Measurements from ENCODE around the gene MAML2. TPM values are rescaled to one million over a fixed set of nuclear protein-coding genes. Genes with fewer than 3 reads are reported as not detected.

Gene MAML2
- total RNA-seq, 1 experiment from 2014 or later, result 22.7 TPM

DNA sequence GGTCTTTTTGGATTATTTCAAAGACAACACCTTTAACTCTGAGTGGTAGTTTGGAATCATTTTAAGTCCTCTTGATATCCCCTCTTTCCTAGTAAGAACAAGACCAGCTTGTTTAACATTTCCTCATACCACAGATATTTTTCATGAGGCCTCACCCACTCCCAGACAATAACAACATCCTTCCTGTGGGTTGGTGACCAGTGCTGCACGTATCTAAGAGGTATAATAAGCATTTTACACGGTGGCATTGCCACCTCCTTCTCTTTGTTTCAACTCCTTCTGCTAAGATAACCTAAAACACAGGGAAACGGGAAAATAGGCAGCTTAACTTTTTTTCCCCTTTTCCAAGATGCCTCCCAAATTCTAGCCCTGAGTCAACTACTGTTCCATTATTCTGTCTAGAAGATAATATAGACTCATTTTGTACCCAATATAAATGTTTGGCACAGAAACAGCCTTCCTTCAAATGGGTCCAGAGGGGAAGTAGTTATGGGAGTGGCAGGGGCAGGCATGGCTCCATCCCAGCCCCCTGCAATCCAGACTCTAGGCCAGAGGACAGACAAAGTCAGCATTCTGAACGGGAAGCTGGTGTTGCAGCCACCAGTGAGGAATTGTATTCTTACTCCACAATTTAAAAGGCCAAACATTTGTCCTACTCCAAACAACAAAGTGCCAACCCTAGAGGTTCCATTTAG lies 28.5 kb downstream of the MAML2 start:
- TSS peak; percentile 98 for BruUV-seq (replicated peaks)
- TF ChIP-seq, protein P1, sequence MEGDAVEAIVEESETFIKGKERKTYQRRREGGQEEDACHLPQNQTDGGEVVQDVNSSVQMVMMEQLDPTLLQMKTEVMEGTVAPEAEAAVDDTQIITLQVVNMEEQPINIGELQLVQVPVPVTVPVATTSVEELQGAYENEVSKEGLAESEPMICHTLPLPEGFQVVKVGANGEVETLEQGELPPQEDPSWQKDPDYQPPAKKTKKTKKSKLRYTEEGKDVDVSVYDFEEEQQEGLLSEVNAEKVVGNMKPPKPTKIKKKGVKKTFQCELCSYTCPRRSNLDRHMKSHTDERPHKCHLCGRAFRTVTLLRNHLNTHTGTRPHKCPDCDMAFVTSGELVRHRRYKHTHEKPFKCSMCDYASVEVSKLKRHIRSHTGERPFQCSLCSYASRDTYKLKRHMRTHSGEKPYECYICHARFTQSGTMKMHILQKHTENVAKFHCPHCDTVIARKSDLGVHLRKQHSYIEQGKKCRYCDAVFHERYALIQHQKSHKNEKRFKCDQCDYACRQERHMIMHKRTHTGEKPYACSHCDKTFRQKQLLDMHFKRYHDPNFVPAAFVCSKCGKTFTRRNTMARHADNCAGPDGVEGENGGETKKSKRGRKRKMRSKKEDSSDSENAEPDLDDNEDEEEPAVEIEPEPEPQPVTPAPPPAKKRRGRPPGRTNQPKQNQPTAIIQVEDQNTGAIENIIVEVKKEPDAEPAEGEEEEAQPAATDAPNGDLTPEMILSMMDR (IDR thresholded peaks at IDR 0.05; ENCODE audit: unreplicated experiment), result no peak
- intact Hi-C loops (cut with micrococcal nuclease; ENCODE audit: unreplicated experiment), result loop anchor here (2.0 to 5.0 kb wide), 2 partner anchors 28 to 37 kb away; partner anchors contain the start of gene MAML2
- DNase-seq, result peak; percentile 57
- Mint-ChIP-seq H3K27me3 (ENCODE audit: unreplicated experiment) (no peaks in the 10 kb centered on the region), H3K36me3 (ENCODE audit: insufficient read depth, unreplicated experiment) (peaks cover 20% of the 10 kb centered on the region), H3K4me3 (ENCODE audit: low read depth, unreplicated experiment) (peak overlapping the region; percentile 54), H3K4me1 (ENCODE audit: low read depth, unreplicated experiment) (peaks cover 68% of the 10 kb centered on the region), H3K27ac (ENCODE audit: unreplicated experiment) (peak overlapping the region; percentile 97), H3K9me3 (ENCODE audit: low read depth, unreplicated experiment) (no peaks in the 10 kb centered on the region)
- CTCF ChIA-PET, result interaction anchor here (0.8 to 1.7 kb wide), 6 partner anchors 8 to 44 kb away, joined by 3 to 6 read pairs (median 4); partner anchors contain the start of gene MAML2

DNA sequence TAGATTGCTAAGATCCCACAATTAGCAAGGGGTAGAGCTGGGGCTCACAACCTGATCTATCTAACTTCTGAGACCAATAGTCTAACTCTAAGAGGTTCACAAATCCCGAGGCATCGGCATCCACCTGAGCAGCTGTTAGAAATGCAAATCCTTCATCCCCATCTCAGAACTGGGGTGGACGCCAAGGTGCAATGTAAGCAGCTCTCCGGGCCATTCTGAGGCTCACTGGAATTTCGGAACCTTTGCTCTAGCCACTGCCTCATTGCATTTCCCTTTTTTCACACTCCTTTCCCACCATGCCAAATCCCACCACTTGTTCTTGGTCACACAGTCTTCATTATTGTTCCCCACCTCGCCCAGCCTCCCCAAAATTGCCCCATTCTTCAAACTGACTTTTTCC lies 29.8 kb downstream of the MAML2 start:
- TF ChIP-seq, protein P1 (IDR thresholded peaks at IDR 0.05; ENCODE audit: unreplicated experiment), result no peak
- DNase-seq, result no peak
- intact Hi-C loops (cut with micrococcal nuclease; ENCODE audit: unreplicated experiment), result loop anchor here (5.0 kb wide), 1 partner anchor 36 kb away; no protein-coding TSS in a partner anchor
- BruUV-seq (replicated peaks), result no TSS peak
- no peaks in the 10 kb centered on the region for H3K9me3 Mint-ChIP-seq (ENCODE audit: low read depth, unreplicated experiment)
- peaks cover 20% of the 10 kb centered on the region for H3K36me3 Mint-ChIP-seq (ENCODE audit: insufficient read depth, unreplicated experiment)
- no peaks in the 10 kb centered on the region for H3K27me3 Mint-ChIP-seq (ENCODE audit: unreplicated experiment)
- peak overlapping the region; percentile 54 for H3K4me3 Mint-ChIP-seq (ENCODE audit: low read depth, unreplicated experiment)
- peak overlapping the region; percentile 97 for H3K27ac Mint-ChIP-seq (ENCODE audit: unreplicated experiment)
- peaks cover 76% of the 10 kb centered on the region for H3K4me1 Mint-ChIP-seq (ENCODE audit: low read depth, unreplicated experiment)
- CTCF ChIA-PET, result no interaction called here

DNA sequence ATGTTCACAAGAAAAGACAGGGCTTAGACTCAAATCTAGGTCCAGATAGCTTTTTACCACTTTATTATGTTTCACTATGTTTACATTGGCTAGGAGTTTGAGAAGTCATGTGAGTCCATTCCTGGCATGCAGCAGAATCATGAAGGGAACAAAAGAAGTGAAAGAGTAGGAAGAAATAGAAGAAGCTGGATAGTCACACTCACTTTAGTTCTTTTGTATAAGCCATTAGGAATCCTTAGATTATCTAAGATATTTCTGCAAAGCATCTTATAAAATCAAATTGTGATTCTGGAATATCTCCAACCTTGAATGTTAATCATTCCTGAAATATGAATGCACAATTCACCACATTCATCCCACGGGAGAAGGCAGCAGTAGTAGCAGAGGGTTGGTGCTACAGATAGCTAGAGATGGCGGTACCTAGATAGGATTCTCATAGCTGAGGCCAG lies 31.9 kb downstream of the MAML2 start:
- H3K4me3 Mint-ChIP-seq (ENCODE audit: low read depth, unreplicated experiment), result peak overlapping the region; percentile 37
- DNase-seq, result no peak

DNA sequence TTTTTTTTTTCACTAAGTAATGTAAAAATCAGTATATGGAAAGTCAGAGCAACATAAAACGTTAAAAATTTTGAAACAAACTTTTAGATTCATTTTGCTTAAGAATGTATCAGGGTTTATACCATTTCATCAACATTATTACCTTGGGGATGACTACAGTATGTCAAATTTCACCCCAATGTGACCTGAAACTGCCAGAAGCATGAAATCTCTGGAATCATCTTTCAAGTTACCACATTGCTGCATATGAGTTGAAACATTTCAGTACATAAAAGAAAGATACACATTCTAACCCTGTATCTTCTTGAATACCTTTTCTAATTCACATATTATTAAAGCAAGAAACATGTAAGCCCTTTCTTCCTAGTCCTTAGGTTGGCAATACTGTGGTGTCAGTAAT lies 32.8 kb downstream of the MAML2 start:
- H3K4me3 Mint-ChIP-seq (ENCODE audit: low read depth, unreplicated experiment), result no peak overlapping the region
- H3K9me3 Mint-ChIP-seq (ENCODE audit: low read depth, unreplicated experiment), result no peaks in the 10 kb centered on the region
- peaks cover 28% of the 10 kb centered on the region for H3K36me3 Mint-ChIP-seq (ENCODE audit: insufficient read depth, unreplicated experiment)
- no peak for DNase-seq
- no peaks in the 10 kb centered on the region for H3K27me3 Mint-ChIP-seq (ENCODE audit: unreplicated experiment)
- CTCF ChIA-PET, result interaction anchor here (1.6 to 1.8 kb wide), 2 partner anchors 15 to 30 kb away, joined by 4 to 6 read pairs; no protein-coding TSS in a partner anchor
- intact Hi-C loops (cut with micrococcal nuclease; ENCODE audit: unreplicated experiment), result loop anchor here (5.0 kb wide), 1 partner anchor 33 kb away; no protein-coding TSS in a partner anchor
- no peak overlapping the region for H3K27ac Mint-ChIP-seq (ENCODE audit: unreplicated experiment)
- H3K4me1 Mint-ChIP-seq (ENCODE audit: low read depth, unreplicated experiment), result peaks cover 64% of the 10 kb centered on the region
- no TSS peak for BruUV-seq (replicated peaks)
- TF ChIP-seq, protein P1 (IDR thresholded peaks at IDR 0.05; ENCODE audit: unreplicated experiment), result no peak

More for the DNA sequence above, 31.9 kb downstream of the MAML2 start:
- peak overlapping the region; percentile 95 for H3K27ac Mint-ChIP-seq (ENCODE audit: unreplicated experiment)
- peaks cover 73% of the 10 kb centered on the region for H3K4me1 Mint-ChIP-seq (ENCODE audit: low read depth, unreplicated experiment)
- CTCF ChIA-PET, result interaction anchor here (0.7 to 1.8 kb wide), 5 partner anchors 14 to 79 kb away, joined by 3 to 6 read pairs (median 4); partner anchors contain the start of genes CCDC82, JRKL and MAML2
- peaks cover 32% of the 10 kb centered on the region for H3K36me3 Mint-ChIP-seq (ENCODE audit: insufficient read depth, unreplicated experiment)
- H3K27me3 Mint-ChIP-seq (ENCODE audit: unreplicated experiment), result no peaks in the 10 kb centered on the region
- H3K9me3 Mint-ChIP-seq (ENCODE audit: low read depth, unreplicated experiment), result no peaks in the 10 kb centered on the region
- intact Hi-C loops (cut with micrococcal nuclease; ENCODE audit: unreplicated experiment), result loop anchor here (5.0 kb wide), 1 partner anchor 34 kb away; no protein-coding TSS in a partner anchor
- no TSS peak for BruUV-seq (replicated peaks)
- TF ChIP-seq, protein P1 (IDR thresholded peaks at IDR 0.05; ENCODE audit: unreplicated experiment), result no peak

All from Calu3 (cell line).